Endometrial microvascular endothelial cells (primary cell): ENCODE data around the gene ITIH2. TPM values are rescaled to one million over a fixed set of nuclear protein-coding genes. Genes with fewer than 3 reads are reported as not detected.
"Not testable (repeated sequence)": the region's sequence is repeated elsewhere in the genome, so short reads cannot be mapped to it uniquely, and the experiment has no call there.

Source experiments
- in situ Hi-C: cut with HindIII; loops from 2 replicates; pipeline ENCODE4 v1.10.0; 2017; ENCODE audit warnings: low sequenced_read_pairs, low pct_unique_long_range_greater_than_20kb; ENCODE audit errors: inconsistent ontology term
- total RNA-seq: library from RNA; depleted of rRNA; stranded (reverse); fragments of >200 nt; gene quantifications from one replicate; pipeline ENCODE4 v1.2.3, GENCODE V29; 2015; ENCODE audit errors: inconsistent ontology term

Gene ITIH2
- not detected for total RNA-seq

- in situ Hi-C loops: no loop called here
These were observed at the start of gene ITIH2 for GRCh38 chr10:7703140-7703539. Gene ITIH2, plus strand, starts transcription at chr10:7703316. Its CDS starts 119 bp downstream, at chr10:7703435.

GRCh38 chr10:7657079-7657478 lies 46.0 kb upstream of the ITIH2 start:
- in situ Hi-C loops: not testable (repeated sequence)

- in situ Hi-C loops: no loop called here
These were observed 45.6 kb upstream of the ITIH2 start for GRCh38 chr10:7657552-7657951.

GRCh38 chr10:7659560-7659959 lies 43.6 kb upstream of the ITIH2 start:
- in situ Hi-C loops: no loop called here

GRCh38 chr10:7662522-7662921 lies 40.6 kb upstream of the ITIH2 start:
- in situ Hi-C loops: no loop called here

GRCh38 chr10:7664707-7665106 lies 38.4 kb upstream of the ITIH2 start:
- in situ Hi-C loops: no loop called here

GRCh38 chr10:7665767-7666166 lies 37.3 kb upstream of the ITIH2 start:
- in situ Hi-C loops: no loop called here

- in situ Hi-C loops: no loop called here
These were observed 36.7 kb upstream of the ITIH2 start, which contains the start of gene ITIH5 for GRCh38 chr10:7666253-7667023. Gene ITIH5, minus strand, starts transcription at chr10:7666966. Its CDS starts 74 bp downstream, at chr10:7666892.

GRCh38 chr10:7667262-7668141 lies 35.6 kb upstream of the ITIH2 start:
- in situ Hi-C loops: no loop called here

- in situ Hi-C loops: no loop called here
These were observed 33.0 kb upstream of the ITIH2 start for GRCh38 chr10:7670157-7670556.

- in situ Hi-C loops: no loop called here
These were observed 30.6 kb upstream of the ITIH2 start for GRCh38 chr10:7672341-7673134.

- in situ Hi-C loops: no loop called here
These were observed 23.9 kb upstream of the ITIH2 start for GRCh38 chr10:7679256-7679655.

- in situ Hi-C loops: not testable (repeated sequence)
These were observed 23.0 kb upstream of the ITIH2 start for GRCh38 chr10:7680078-7680477.

- in situ Hi-C loops: no loop called here
These were observed 16.6 kb upstream of the ITIH2 start for GRCh38 chr10:7686351-7687171.

GRCh38 chr10:7687228-7687907 lies 15.7 kb upstream of the ITIH2 start:
- in situ Hi-C loops: no loop called here

GRCh38 chr10:7689591-7689990 lies 13.5 kb upstream of the ITIH2 start:
- in situ Hi-C loops: no loop called here

- in situ Hi-C loops: not testable (repeated sequence)
These were observed 12.1 kb upstream of the ITIH2 start for GRCh38 chr10:7690885-7691597.
